Stimulated activated naive CD4-positive, alpha-beta T cell treated with Interleukin-2 at 50 U/mL for 16 hours (primary cell): ENCODE measurements around the gene LGI1.

Experiments
- DNase-seq: peaks from one replicate; lab custom pipeline; 2025; lab: John Stamatoyannopoulos, UW

LGI1 gene

GRCh38 chr10:93755443-93756116, 2.2 kb upstream of the LGI1 start:
- no peak for DNase-seq

- no peak for DNase-seq
Measured at GRCh38 chr10:93756118-93756517, 1.6 kb upstream of the LGI1 start.

GRCh38 chr10:93757136-93757535, 600 bp upstream of the LGI1 start:
- no peak for DNase-seq

GRCh38 chr10:93758508-93758885, 761 bp downstream of the LGI1 start:
- no peak for DNase-seq

- no peak for DNase-seq
Measured at GRCh38 chr10:93758891-93759410, 1.2 kb downstream of the LGI1 start.

GRCh38 chr10:93760490-93760889, 2.8 kb downstream of the LGI1 start:
- DNase-seq: no peak

GRCh38 chr10:93762979-93763391, 5.2 kb downstream of the LGI1 start:
- no peak for DNase-seq

- DNase-seq: no peak
Measured at GRCh38 chr10:93766918-93767317, 9.2 kb downstream of the LGI1 start.

GRCh38 chr10:93767724-93768399, 10.1 kb downstream of the LGI1 start:
- no peak for DNase-seq

- no peak for DNase-seq
Measured at GRCh38 chr10:93768892-93769291, 11.2 kb downstream of the LGI1 start.

GRCh38 chr10:93771354-93771753, 13.6 kb downstream of the LGI1 start:
- no peak for DNase-seq

GRCh38 chr10:93773120-93773519, 15.4 kb downstream of the LGI1 start:
- DNase-seq: no peak

GRCh38 chr10:93773705-93774104, 16.0 kb downstream of the LGI1 start:
- DNase-seq: no peak

- DNase-seq: no peak
Measured at GRCh38 chr10:93775356-93775755, 17.6 kb downstream of the LGI1 start.

- no peak for DNase-seq
Measured at GRCh38 chr10:93777092-93777491, 19.4 kb downstream of the LGI1 start.

- DNase-seq: no peak
Measured at GRCh38 chr10:93784059-93784458, 26.3 kb downstream of the LGI1 start.

- no peak for DNase-seq
Measured at GRCh38 chr10:93788413-93789208, 30.9 kb downstream of the LGI1 start.

GRCh38 chr10:93790439-93790838, 32.7 kb downstream of the LGI1 start:
- no peak for DNase-seq

GRCh38 chr10:93796167-93796566, 38.4 kb downstream of the LGI1 start:
- DNase-seq: no peak

- no peak for DNase-seq
Measured at GRCh38 chr10:93797825-93798224, 40.1 kb downstream of the LGI1 start.

GRCh38 chr10:93799155-93799708, 41.5 kb downstream of the LGI1 start:
- no peak for DNase-seq

GRCh38 chr10:93804200-93804599, 46.5 kb downstream of the LGI1 start:
- DNase-seq: no peak

GRCh38 chr10:93806903-93807302, 49.2 kb downstream of the LGI1 start:
- no peak for DNase-seq
